TTC549 (cell line): ENCODE measurements around the gene LSM12.

Experiments used
- FAIRE-seq: peaks from 2 replicates; lab custom pipeline; 2012; peaks lifted over from hg19 to GRCh38; lab: Jason Lieb, UNC

LSM12 gene

DNA sequence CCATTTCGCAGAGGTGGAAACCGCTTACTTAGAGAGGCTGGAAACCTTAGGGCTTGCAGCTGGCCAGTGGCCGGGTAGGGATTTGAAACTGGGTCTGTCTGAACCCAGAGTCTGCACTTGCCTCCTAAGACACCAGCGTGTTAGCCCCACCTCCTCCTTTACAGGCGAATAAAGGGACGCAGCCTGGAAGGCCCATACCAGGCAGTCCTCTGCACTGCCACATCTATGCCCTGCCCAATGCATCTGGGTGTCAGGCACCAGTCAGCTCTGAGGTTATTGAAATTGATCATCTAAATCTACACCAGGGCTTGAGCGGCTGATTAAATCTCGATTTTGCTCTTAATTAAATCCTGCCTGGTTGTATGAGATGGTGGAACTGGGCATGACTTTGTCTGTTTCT lies 82.0 kb downstream of the LSM12 start:
- no peak for FAIRE-seq
